GM20000 (cell line): ENCODE measurements around the gene LCLAT1.

Source experiments
- DNase-seq: peaks from one replicate; pipeline ENCODE4 v3.0.0; 2012; ENCODE audit warnings: low spot score
- CTCF ChIP-seq: IDR thresholded peaks from 2 replicates; pipeline ENCODE4 v1.5.1; 2012; ENCODE audit warnings: mild to moderate bottlenecking, control low read depth; ENCODE audit errors: extremely low read depth, missing control alignments

The LCLAT1 gene

GRCh38 chr2:30666266-30666874, 219.3 kb downstream of the LCLAT1 start:
- DNase-seq = no peak
- no peak for TF ChIP-seq CTCF

GRCh38 chr2:30670453-30670852, 223.4 kb downstream of the LCLAT1 start:
- no peak for TF ChIP-seq CTCF

GRCh38 chr2:30673127-30673526, 226.1 kb downstream of the LCLAT1 start:
- DNase-seq = no peak
- no peak for TF ChIP-seq CTCF

More at GRCh38 chr2:30670453-30670852, 223.4 kb downstream of the LCLAT1 start:
- DNase-seq = no peak

- DNase-seq = no peak
- TF ChIP-seq CTCF = no peak
These were observed 228.7 kb downstream of the LCLAT1 start for GRCh38 chr2:30675758-30676157.

GRCh38 chr2:30677231-30677630, 230.2 kb downstream of the LCLAT1 start:
- no peak for TF ChIP-seq CTCF

GRCh38 chr2:30677861-30678385, 230.9 kb downstream of the LCLAT1 start:
- no peak for DNase-seq
- TF ChIP-seq CTCF = no peak

More at GRCh38 chr2:30677231-30677630, 230.2 kb downstream of the LCLAT1 start:
- no peak for DNase-seq

GRCh38 chr2:30678410-30679137, 231.5 kb downstream of the LCLAT1 start:
- TF ChIP-seq CTCF = no peak
- no peak for DNase-seq
